Gastroesophageal sphincter (tissue), 4 donors: Measurements from ENCODE around the gene VSTM2L. TPM values are rescaled to one million over a fixed set of nuclear protein-coding genes. Genes with fewer than 3 reads are reported as not detected.
"Not testable (repeated sequence)": the region's sequence is repeated elsewhere in the genome, so short reads cannot be mapped to it uniquely, and the experiment has no call there.

Source experiments
- ATAC-seq: fragments of 150-250 bp; one replicate; pipeline ENCODE4 v1.9.1; 2016; ENCODE audit warnings: mild to moderate bottlenecking, moderate library complexity
- H3K27ac ChIP-seq, 4 donors: fragments of 200-600 bp; sonication (generic) in 3 of 4; 1 replicate in 3 of 4; 2 replicates in 1 of 4; pipeline ENCODE4 v1.5.1; 2016 to 2019
- H3K27me3 ChIP-seq: fragments of 200-600 bp; sonication (generic); one replicate; pipeline ENCODE4 v1.5.1; 2019
- H3K36me3 ChIP-seq, 2 donors: fragments of 200-600 bp; sonication (generic); one replicate each; pipeline ENCODE4 v1.5.1; 2019; ENCODE audit warnings: control low read depth in 1 of 2
- H3K4me1 ChIP-seq, 3 donors: fragments of 200-600 bp; sonication (generic); 1 replicate in 2 of 3; 2 replicates in 1 of 3; pipeline ENCODE4 v1.5.1; 2016 to 2019; ENCODE audit warnings: control low read depth in 2 of 3
- H3K4me3 ChIP-seq, 2 donors: fragments of 200-600 bp; sonication (generic); one replicate each; pipeline ENCODE4 v1.5.1; 2019; ENCODE audit warnings: mild to moderate bottlenecking in 1 of 2, moderate library complexity in 1 of 2
- H3K9me3 ChIP-seq, 3 donors: fragments of 200-600 bp; sonication (generic); one replicate each; pipeline ENCODE4 v1.5.1; 2017 to 2019; ENCODE audit warnings: control low read depth in 2 of 3
- CTCF ChIP-seq, 4 experiments: fragments of 200-600 bp in 2 of 4; fragments of 450-650 bp in 2 of 4; sonication (generic) in 1 of 4; IDR thresholded peaks; one replicate each; pipeline ENCODE4 v1.5.1; 2017 to 2019; ENCODE audit warnings: antibody characterized with exemption in 4 of 4, mild to moderate bottlenecking in 2 of 4, moderate library complexity in 2 of 4
- EP300 ChIP-seq: sonication (generic); formaldehyde crosslinking; IDR thresholded peaks from one replicate; pipeline ENCODE4 v1.6.1; 2017; ENCODE audit warnings: antibody characterized with exemption, mild to moderate bottlenecking
- POLR2A ChIP-seq, 2 donors: fragments of 450-650 bp; IDR thresholded peaks; one replicate each; pipeline ENCODE4 v1.6.1; 2017; ENCODE audit warnings: antibody characterized with exemption in 2 of 2, mild to moderate bottlenecking in 2 of 2, moderate library complexity in 1 of 2
- POLR2AphosphoS5 ChIP-seq: sonication (generic); formaldehyde crosslinking; IDR thresholded peaks from one replicate; pipeline ENCODE4 v1.6.1; 2017; ENCODE audit warnings: antibody characterized with exemption
- WGBS, 2 donors: methylation state at CpG; one replicate each; pipeline ENCODE4 v1.1.5; 2018; ENCODE audit warnings: low coverage in 1 of 2; 5-methylcytosine and 5-hydroxymethylcytosine counted together
- total RNA-seq, 4 donors: library from RNA; depleted of rRNA; stranded (reverse); fragments of >200 nt; gene quantifications; one replicate each; pipeline ENCODE4 v1.1.0, GENCODE V29; 2016

VSTM2L gene
- total RNA-seq, result 1 to 10 TPM in 3 of 4 donors, under 1 TPM in 1; 0.94 to 8.5 (median 7.0) TPM

GRCh38 chr20:37902504-37903313 is at the start of gene VSTM2L:
VSTM2L (plus strand) TSS chr20:37903127; CDS start chr20:37903351, 224 bp downstream.
- TF ChIP-seq CTCF (IDR thresholded peaks at IDR 0.05) (no peak), EP300 (no peak), POLR2AphosphoS5 (no peak), POLR2A (IDR thresholded peaks at IDR 0.05) (no peak)
- WGBS, 2 donors, result 17 to 40% methylated on average over 2 to 5 of the region's 71 CpGs
- Histone ChIP-seq H3K9me3 (no peaks in the 10 kb centered on the region), H3K27ac (peak within 1 kb of the TSS in 3 of 4 donors; percentile 41 to 67 (median 66)), H3K27me3 (peaks cover 58% of the 10 kb centered on the region), H3K4me3 (peak within 1 kb of the TSS; percentile 43 to 58), H3K4me1 (peaks cover 0 to 67% (median 17%) of the 10 kb centered on the region in 3 donors), H3K36me3 (no peaks in the 10 kb centered on the region)
- ATAC-seq, result peak; percentile 26

- 92 to 95% methylated on average over 2 of the region's 2 CpGs for WGBS, 2 donors
- Histone ChIP-seq H3K9me3 (no peaks in the 10 kb centered on the region), H3K27ac (no peak overlapping the region), H3K27me3 (no peaks in the 10 kb centered on the region), H3K4me3 (no peak overlapping the region), H3K36me3 (peaks cover 0 to 84% of the 10 kb centered on the region in 2 donors), H3K4me1 (no peaks in the 10 kb centered on the region)
- TF ChIP-seq POLR2A (IDR thresholded peaks at IDR 0.05), result no peak
- TF ChIP-seq CTCF (IDR thresholded peaks at IDR 0.05), result no peak
- no peak for TF ChIP-seq EP300
- no peak for TF ChIP-seq POLR2AphosphoS5
- no peak for ATAC-seq
Measured at GRCh38 chr20:37853823-37854375, 49.0 kb upstream of the VSTM2L start.

- WGBS, 2 donors, result 89 to 100% methylated on average over 2 to 5 of the region's 5 CpGs
- H3K36me3 ChIP-seq, result peaks cover 0 to 81% of the 10 kb centered on the region in 2 donors
- not testable (repeated sequence) for H3K27me3 ChIP-seq, H3K4me1 ChIP-seq, H3K4me3 ChIP-seq, H3K9me3 ChIP-seq, H3K27ac ChIP-seq, ATAC-seq
Measured at GRCh38 chr20:37856034-37856433, 46.9 kb upstream of the VSTM2L start.

- Histone ChIP-seq H3K27ac (no peak overlapping the region), H3K9me3 (no peaks in the 10 kb centered on the region), H3K36me3 (peaks cover 0 to 83% of the 10 kb centered on the region in 2 donors), H3K4me3 (no peak overlapping the region), H3K4me1 (no peaks in the 10 kb centered on the region), H3K27me3 (no peaks in the 10 kb centered on the region)
- 33 to 71% methylated on average over 8 to 9 of the region's 10 CpGs for WGBS, 2 donors
- no peak for ATAC-seq
- TF ChIP-seq POLR2AphosphoS5, result no peak
Measured at GRCh38 chr20:37856932-37857660, 45.8 kb upstream of the VSTM2L start.

GRCh38 chr20:37859406-37860171 is 43.3 kb upstream of the VSTM2L start:
- Histone ChIP-seq H3K4me1 (no peaks in the 10 kb centered on the region), H3K36me3 (peaks cover 0 to 85% of the 10 kb centered on the region in 2 donors), H3K27ac (no peak overlapping the region), H3K27me3 (no peaks in the 10 kb centered on the region), H3K4me3 (no peak overlapping the region), H3K9me3 (no peaks in the 10 kb centered on the region)
- TF ChIP-seq POLR2AphosphoS5, result no peak
- no peak for TF ChIP-seq EP300
- TF ChIP-seq CTCF (IDR thresholded peaks at IDR 0.05), result no peak
- TF ChIP-seq POLR2A (IDR thresholded peaks at IDR 0.05), result no peak
- no peak for ATAC-seq
- WGBS, 2 donors, result 86 to 90% methylated on average over 10 to 12 of the region's 15 CpGs
